Embryonic facial prominence (tissue), 1 donor: ENCODE results near the gene ARHGAP26.

Experiments used
- DNase-seq: peaks from one replicate; pipeline ENCODE4 v3.0.0-alpha.2; 2016; ENCODE audit errors: extremely low spot score

Gene ARHGAP26

GRCh38 chr5:143268388-143268787 is 498.2 kb downstream of the ARHGAP26 start:
- no peak for DNase-seq

GRCh38 chr5:143271431-143271830 is 501.3 kb downstream of the ARHGAP26 start:
- no peak for DNase-seq

GRCh38 chr5:143274952-143275351 is 504.8 kb downstream of the ARHGAP26 start:
- no peak for DNase-seq

GRCh38 chr5:143275512-143276363 is 505.6 kb downstream of the ARHGAP26 start:
- no peak for DNase-seq

- no peak for DNase-seq
Measured at GRCh38 chr5:143277536-143277935, 507.4 kb downstream of the ARHGAP26 start.
